ENCODE results near the gene EEIG2. TPM values are rescaled to one million over a fixed set of nuclear protein-coding genes. Genes with fewer than 3 reads are reported as not detected.

The EEIG2 gene
- total RNA-seq, 4 donors from 2014 or later, result 1.3 to 55.4 (median 13.1) TPM

DNA sequence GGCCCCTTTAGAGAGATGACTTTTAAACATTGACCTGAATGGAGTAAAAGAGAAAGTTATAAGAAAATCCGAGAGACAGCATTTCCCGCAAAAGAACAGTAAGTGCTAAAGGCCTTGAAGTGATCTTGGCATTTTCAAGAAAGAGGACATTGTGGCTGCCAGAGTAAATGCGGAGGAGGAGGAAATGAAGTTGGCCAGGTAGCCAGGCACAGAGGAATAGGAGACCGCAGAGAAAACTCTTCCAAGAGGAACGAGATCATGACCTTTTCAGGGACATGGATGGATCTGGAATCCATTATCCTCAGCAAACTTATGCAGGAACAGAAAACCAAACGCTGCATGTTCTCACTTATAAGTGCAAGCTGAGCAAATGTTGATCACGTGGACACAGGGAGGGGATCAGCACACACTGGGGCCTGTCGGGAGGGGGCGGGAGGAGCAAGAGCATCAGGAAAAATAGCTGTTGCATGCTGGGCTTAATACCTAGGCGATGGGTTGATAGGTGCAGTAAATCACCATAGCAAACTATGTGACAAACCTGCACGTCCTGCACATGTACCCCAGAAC lies 49.7 kb downstream of the EEIG2 start:
- H3K4me1 ChIP-seq, result no peaks in the 10 kb centered on the region
- no peaks in the 10 kb centered on the region for H3K27me3 ChIP-seq
- TF ChIP-seq, protein P1, sequence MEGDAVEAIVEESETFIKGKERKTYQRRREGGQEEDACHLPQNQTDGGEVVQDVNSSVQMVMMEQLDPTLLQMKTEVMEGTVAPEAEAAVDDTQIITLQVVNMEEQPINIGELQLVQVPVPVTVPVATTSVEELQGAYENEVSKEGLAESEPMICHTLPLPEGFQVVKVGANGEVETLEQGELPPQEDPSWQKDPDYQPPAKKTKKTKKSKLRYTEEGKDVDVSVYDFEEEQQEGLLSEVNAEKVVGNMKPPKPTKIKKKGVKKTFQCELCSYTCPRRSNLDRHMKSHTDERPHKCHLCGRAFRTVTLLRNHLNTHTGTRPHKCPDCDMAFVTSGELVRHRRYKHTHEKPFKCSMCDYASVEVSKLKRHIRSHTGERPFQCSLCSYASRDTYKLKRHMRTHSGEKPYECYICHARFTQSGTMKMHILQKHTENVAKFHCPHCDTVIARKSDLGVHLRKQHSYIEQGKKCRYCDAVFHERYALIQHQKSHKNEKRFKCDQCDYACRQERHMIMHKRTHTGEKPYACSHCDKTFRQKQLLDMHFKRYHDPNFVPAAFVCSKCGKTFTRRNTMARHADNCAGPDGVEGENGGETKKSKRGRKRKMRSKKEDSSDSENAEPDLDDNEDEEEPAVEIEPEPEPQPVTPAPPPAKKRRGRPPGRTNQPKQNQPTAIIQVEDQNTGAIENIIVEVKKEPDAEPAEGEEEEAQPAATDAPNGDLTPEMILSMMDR (IDR thresholded peaks at IDR 0.05), result no peak
- TF ChIP-seq POLR2A (IDR thresholded peaks at IDR 0.05), result no peak
- peak; percentile 23 to 44 for DNase-seq
- H3K4me3 ChIP-seq, result no peak overlapping the region
- H3K27ac ChIP-seq, result peak overlapping the region; percentile 10 to 49
- no peaks in the 10 kb centered on the region for H3K36me3 ChIP-seq
- intact Hi-C loops (cut with DNase I; ENCODE audit: low total_unique reads), result no loop called here
- no peaks in the 10 kb centered on the region for H3K9me3 ChIP-seq

Other genes with a start within 250 kb of the EEIG2 start
- not detected for gene NBPF6, start 109.8 kb upstream of the EEIG2 start, total RNA-seq
- 10 to 100 TPM in 1 of 4 donors, 1 to 10 TPM in 2, under 1 TPM in 1; 0.77 to 11.3 (median 2.3) TPM for gene HENMT1, start 101.0 kb downstream of the EEIG2 start, total RNA-seq
- 10 to 100 TPM in 3 of 4 donors, 1 to 10 TPM in 1; 6.7 to 40.0 (median 29.1) TPM for gene PRPF38B, start 132.2 kb downstream of the EEIG2 start, total RNA-seq
- gene FNDC7, start 152.8 kb downstream of the EEIG2 start, total RNA-seq, result not detected
- 100 to 1,000 TPM in 1 of 4 donors, 10 to 100 TPM in 3; 29.5 to 166 (median 64.1) TPM for gene STXBP3, start 186.6 kb downstream of the EEIG2 start, total RNA-seq

Measured in uterus (tissue), 4 donors.